Endothelial cell of umbilical vein (primary cell): ENCODE results near the gene RSF1. TPM values are rescaled to one million over a fixed set of nuclear protein-coding genes. Genes with fewer than 3 reads are reported as not detected.

Source experiments
- BruUV-seq: library from RNA; stranded (reverse); fragments of 400-500 nt; replicated peaks from 2 replicates; lab custom pipeline; 2021; lab: Mats Ljungman, UMichigan
- CTCF ChIA-PET: fragments of 300-600, 350-600 bp; sonication (Branson Sonifier 250); formaldehyde crosslinking; loops from one replicate; lab custom pipeline; 2021; ENCODE audit warnings: antibody characterized with exemption, inconsistent platforms; lab: Charles Lee
- POLR2A ChIA-PET: fragments of 300-600, 350-600 bp; sonication (Branson Sonifier 250); formaldehyde crosslinking; loops from one replicate; lab custom pipeline; 2021; ENCODE audit warnings: antibody characterized with exemption, inconsistent platforms; lab: Charles Lee
- DNase-seq: peaks from one replicate; pipeline ENCODE4 v3.0.0-alpha.2; 2011; ENCODE audit warnings: low read depth, low spot score
- FAIRE-seq: peaks from 2 replicates; lab custom pipeline; 2011; peaks lifted over from hg19 to GRCh38; lab: Jason Lieb, UNC
- H2AFZ ChIP-seq: 2 replicates; pipeline ENCODE4 v1.6.0; 2012; ENCODE audit warnings: low read depth, low read length, control low read depth, inconsistent platforms
- H3K27ac ChIP-seq: 2 replicates; pipeline ENCODE4 v1.5.1; 2011; ENCODE audit warnings: low read depth, mild to moderate bottlenecking, control low read depth, low read length, moderate library complexity; ENCODE audit not compliant: insufficient read depth
- H3K27me3 ChIP-seq, 2 experiments: 2 replicates each; pipeline versions ENCODE4 v1.6.0 to v1.6.1; 2011; ENCODE audit warnings: low read length in 2 of 2, mixed read lengths in 1 of 2; ENCODE audit not compliant: control insufficient read depth in 2 of 2, insufficient read depth in 2 of 2
- H3K36me3 ChIP-seq, 2 experiments: 2 replicates in 1 of 2; 3 replicates in 1 of 2; pipeline ENCODE4 v1.5.1; 2011; ENCODE audit warnings: low read length in 2 of 2, mild to moderate bottlenecking in 1 of 2, moderate library complexity in 1 of 2; ENCODE audit not compliant: control insufficient read depth in 2 of 2, insufficient read depth in 2 of 2; ENCODE audit errors: extremely low read depth in 1 of 2
- H3K4me1 ChIP-seq: 3 replicates; pipeline ENCODE4 v1.5.1; 2011; ENCODE audit warnings: mild to moderate bottlenecking, low read length; ENCODE audit not compliant: control insufficient read depth, insufficient read depth; ENCODE audit errors: extremely low read depth
- H3K4me2 ChIP-seq: 2 replicates; pipeline ENCODE4 v1.6.1; 2011; ENCODE audit warnings: low read length, control low read depth, mixed read lengths; ENCODE audit not compliant: insufficient read depth
- H3K4me3 ChIP-seq, 3 experiments: fragments of 200-600 bp in 1 of 3; sonication (generic), shearing (Covaris generic) in 1 of 3; replicated peaks in 1 of 3; 2 replicates each; pipeline ENCODE4 v1.5.1; 2011 to 2016; ENCODE audit warnings: control low read depth in 3 of 3, low read length in 3 of 3, mild to moderate bottlenecking in 2 of 3, inconsistent platforms in 1 of 3, low read depth in 1 of 3, moderate library complexity in 1 of 3; ENCODE audit not compliant: insufficient read depth in 1 of 3
- H3K79me2 ChIP-seq: 2 replicates; pipeline ENCODE4 v1.6.0; 2012; ENCODE audit warnings: low read length, inconsistent platforms; ENCODE audit not compliant: control insufficient read depth, insufficient read depth
- H3K9ac ChIP-seq: replicated peaks from 2 replicates; pipeline ENCODE3; 2011; ENCODE audit warnings: low read length, control low read depth; ENCODE audit not compliant: insufficient read depth; ENCODE audit errors: extremely low read depth
- H3K9me1 ChIP-seq: replicated peaks from 3 replicates; pipeline ENCODE4 v1.6.0; 2011; ENCODE audit warnings: mild to moderate bottlenecking, low read length; ENCODE audit not compliant: control insufficient read depth, insufficient read depth; ENCODE audit errors: extremely low read depth
- H3K9me3 ChIP-seq: replicated peaks from 2 replicates; pipeline ENCODE4 v1.5.1; 2012; ENCODE audit warnings: low read length, inconsistent platforms; ENCODE audit not compliant: control insufficient read depth, insufficient read depth
- H4K20me1 ChIP-seq: replicated peaks from 2 replicates; pipeline ENCODE3; 2011; ENCODE audit warnings: mild to moderate bottlenecking, low read length; ENCODE audit not compliant: control insufficient read depth, insufficient read depth; ENCODE audit errors: extremely low read depth
- CTCF ChIP-seq, 2 donors: IDR thresholded peaks; 1 replicate in 1 of 2; 2 replicates in 1 of 2; pipeline ENCODE4 v1.5.1; 2011; ENCODE audit warnings: low read length in 2 of 2, mild to moderate bottlenecking in 2 of 2, moderate library complexity in 2 of 2, control low read depth in 1 of 2, inconsistent platforms in 1 of 2, low read depth in 1 of 2; ENCODE audit not compliant: insufficient read depth in 1 of 2; ENCODE audit errors: extremely low read depth in 1 of 2
- FOS ChIP-seq: IDR thresholded peaks from 2 replicates; pipeline ENCODE4 v1.6.1; 2011; ENCODE audit warnings: mild to moderate bottlenecking, low read length, moderate library complexity, borderline replicate concordance; ENCODE audit not compliant: insufficient read depth
- GATA2 ChIP-seq: IDR thresholded peaks from 2 replicates; pipeline ENCODE4 v1.7.0; 2011; ENCODE audit warnings: low read depth, mild to moderate bottlenecking, moderate library complexity, mixed read lengths, low read length; ENCODE audit not compliant: insufficient read length, insufficient read depth
- JUN ChIP-seq: IDR thresholded peaks from 2 replicates; pipeline ENCODE4 v1.6.1; 2011; ENCODE audit warnings: borderline replicate concordance, low read depth; ENCODE audit not compliant: insufficient read length, insufficient read depth
- MAX ChIP-seq: IDR thresholded peaks from 2 replicates; pipeline ENCODE4 v1.6.1; 2011; ENCODE audit not compliant: insufficient read depth, insufficient read length
- POLR2A ChIP-seq: IDR thresholded peaks from 2 replicates; pipeline ENCODE4 v1.6.1; 2012; ENCODE audit warnings: low read depth, mild to moderate bottlenecking, control low read depth, low read length
- POLR2AphosphoS5 ChIP-seq: IDR thresholded peaks from 2 replicates; pipeline ENCODE4 v1.6.1; 2012; ENCODE audit warnings: low read depth, mild to moderate bottlenecking, control low read depth, low read length, moderate library complexity; ENCODE audit not compliant: insufficient read depth
- dilution Hi-C: fragments of 300-500 bp; cut with MboI; formaldehyde crosslinking; loops from one replicate; pipeline ENCODE4 v1.15.0; 2019; ENCODE audit warnings: low sequenced_read_pairs; ENCODE audit not compliant: extremely low pct_ligation_motif_present
- intact Hi-C: fragments of 100-400 bp; cut with micrococcal nuclease; formaldehyde crosslinking; loops from one replicate; pipeline ENCODE4 v1.10.0; 2022
- polyA plus RNA-seq, 4 experiments: library from polyadenylated mRNA; depleted of rRNA in 3 of 4; stranded (reverse) in 3 of 4; unstranded in 1 of 4; fragments of >200 nt; gene quantifications; 2 replicates each; pipeline versions ENCODE4 v1.2.1 to v1.2.3, GENCODE V29; 2011 to 2012; ENCODE audit warnings: missing spikeins in 1 of 4
- total RNA-seq: library from RNA; stranded (reverse); gene quantifications from 2 replicates; pipeline ENCODE4 v1.2.3, GENCODE V29; 2021

The RSF1 gene
- total and polyA plus RNA-seq, 2 donors (not counting 3 experiments of a cell fraction or from before 2014, with no cell fraction given): 10.0 to 55.1 TPM

DNA sequence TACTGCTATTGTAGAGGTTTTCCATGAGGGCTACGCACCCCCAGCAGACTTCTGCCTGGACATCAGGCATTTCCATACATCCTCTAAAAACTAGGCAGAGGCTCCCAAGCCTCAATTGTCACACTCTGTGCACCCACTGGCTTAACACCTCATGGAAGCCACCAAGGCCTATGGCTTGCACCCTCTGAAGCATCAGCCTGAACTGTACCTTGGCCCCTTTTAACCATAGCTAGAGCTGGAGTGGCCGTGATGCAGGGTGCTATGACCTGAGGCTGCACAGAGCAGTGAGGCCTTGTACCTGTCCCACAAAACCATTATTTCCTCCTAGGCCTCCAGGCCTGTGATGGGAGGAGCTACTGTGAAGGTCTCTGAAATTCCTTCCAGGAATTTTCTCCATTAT lies 34.3 kb upstream of the RSF1 start:
- H2AFZ ChIP-seq: no peak overlapping the region
- no peak for DNase-seq
- peaks cover 3 to 6% of the 10 kb centered on the region in 2 experiments for H3K36me3 ChIP-seq
- H3K9ac ChIP-seq: no peak overlapping the region
- H3K4me1 ChIP-seq: no peaks in the 10 kb centered on the region
- FAIRE-seq: no peak
- ChIA-PET CTCF (no interaction called here), POLR2A (no interaction called here)
- H3K4me3 ChIP-seq: no peak overlapping the region
- peaks cover 7% of the 10 kb centered on the region for H3K9me3 ChIP-seq
- H3K9me1 ChIP-seq: no peaks in the 10 kb centered on the region
- no peak overlapping the region for H3K27ac ChIP-seq
- H4K20me1 ChIP-seq: no peaks in the 10 kb centered on the region
- intact Hi-C loops (no loop called here), dilution Hi-C loops (no loop called here)
- no peak overlapping the region for H3K4me2 ChIP-seq
- H3K27me3 ChIP-seq: no peaks in the 10 kb centered on the region
- TF ChIP-seq POLR2A: no peak
- no peak for TF ChIP-seq GATA2
- TF ChIP-seq POLR2AphosphoS5: no peak
- TF ChIP-seq CTCF (IDR thresholded peaks at IDR 0.05; ENCODE audit: extremely low read depth in 1 of 2, insufficient read depth in 1 of 2, low read depth in 1 of 2, low read length in 2 of 2): no peak
- no peak for TF ChIP-seq FOS
- TF ChIP-seq MAX: no peak
- no peak for TF ChIP-seq JUN
- no peaks in the 10 kb centered on the region for H3K79me2 ChIP-seq
- BruUV-seq: no TSS peak
